ENCODE results near the gene CARS1.

- TF ChIP-seq CTCF (IDR thresholded peaks at IDR 0.05) (no peak), POLR2A (IDR thresholded peaks at IDR 0.05) (no peak)
These were observed 50.5 kb downstream of the CARS1 start for GRCh38 chr11:3006505-3007260.

Measured in Peyer's patch (tissue), 4 donors.